PC-3 (cell line): ENCODE data around the gene RPL32. TPM values are rescaled to one million over a fixed set of nuclear protein-coding genes. Genes with fewer than 3 reads are reported as not detected.

Experiments used
- ATAC-seq: fragments of 200-7000 bp; cut with Tn5 transposase; 2 replicates; pipeline ENCODE4 v1.9.1; 2020; ENCODE audit warnings: mild to moderate bottlenecking, moderate library complexity
- BruUV-seq: library from RNA; stranded (reverse); fragments of 400-500 nt; replicated peaks from 2 replicates; lab custom pipeline; 2021; lab: Mats Ljungman, UMichigan
- CTCF ChIA-PET: fragments of 300-600 bp; sonication (Branson Sonifier 250); formaldehyde crosslinking; loops from one replicate; lab custom pipeline; 2022; ENCODE audit warnings: antibody characterized with exemption; lab: Charles Lee
- POLR2A ChIA-PET: fragments of 300-600 bp; sonication (Branson Sonifier 250); formaldehyde crosslinking; loops from one replicate; lab custom pipeline; 2022; ENCODE audit warnings: antibody characterized with exemption; ENCODE audit not compliant: unreplicated experiment; lab: Charles Lee
- DNase-seq: peaks from one replicate; pipeline ENCODE4 v3.0.0-alpha.2; 2015
- H2AFZ ChIP-seq: fragments of 300-600 bp; sonication (generic); 2 replicates; pipeline ENCODE4 v1.6.0; 2016; ENCODE audit warnings: antibody characterized with exemption, low read length
- H3F3A ChIP-seq: fragments of 300-600 bp; sonication (generic); one replicate; pipeline ENCODE4 v1.6.0; 2017; ENCODE audit warnings: antibody characterized with exemption, low read length, control low read depth, mild to moderate bottlenecking; ENCODE audit not compliant: unreplicated experiment
- H3K27ac ChIP-seq: fragments of 300-600 bp; sonication (generic); 2 replicates; pipeline ENCODE4 v1.5.1; 2016; ENCODE audit warnings: mild to moderate bottlenecking, low read length
- H3K27me3 ChIP-seq: fragments of 300-600 bp; sonication (generic); 2 replicates; pipeline ENCODE4 v1.6.1; 2016; ENCODE audit warnings: low read length, mixed read lengths
- H3K36me3 ChIP-seq: fragments of 300-600 bp; sonication (generic); 2 replicates; pipeline ENCODE4 v1.6.1; 2016; ENCODE audit warnings: low read depth, mixed run types, low read length, mixed read lengths
- H3K4me1 ChIP-seq: fragments of 300-600 bp; sonication (generic); 2 replicates; pipeline ENCODE4 v1.5.1; 2016; ENCODE audit warnings: low read length; ENCODE audit not compliant: insufficient read depth
- H3K4me2 ChIP-seq: fragments of 300-600 bp; sonication (generic); 2 replicates; pipeline ENCODE4 v1.6.0; 2016; ENCODE audit warnings: low read length
- H3K4me3 ChIP-seq: fragments of 300-600 bp; sonication (generic); 2 replicates; pipeline ENCODE4 v1.5.1; 2016; ENCODE audit warnings: mild to moderate bottlenecking, low read length, mixed read lengths
- H3K79me2 ChIP-seq: fragments of 300-600 bp; sonication (generic); 2 replicates; pipeline ENCODE4 v1.6.1; 2017; ENCODE audit warnings: low read length, mixed read lengths
- H3K9ac ChIP-seq: fragments of 300-600 bp; sonication (generic); 2 replicates; pipeline ENCODE4 v1.6.0; 2016; ENCODE audit warnings: mild to moderate bottlenecking, low read length
- H3K9me2 ChIP-seq: fragments of 300-600 bp; sonication (generic); replicated peaks from 2 replicates; pipeline ENCODE4 v1.6.1; 2016; ENCODE audit warnings: mixed run types, low read length, mixed read lengths
- H3K9me3 ChIP-seq: fragments of 300-600 bp; sonication (generic); 2 replicates; pipeline ENCODE4 v1.6.1; 2016; ENCODE audit warnings: low read length, mixed read lengths
- H4K20me1 ChIP-seq: fragments of 300-600 bp; sonication (generic); 2 replicates; pipeline ENCODE4 v1.6.1; 2016; ENCODE audit warnings: low read length, mixed read lengths
- CTCF ChIP-seq: fragments of 300-600 bp; sonication (generic); conservative IDR thresholded peaks from 2 replicates; pipeline ENCODE4 v1.5.1; 2017; ENCODE audit warnings: antibody characterized with exemption, low read depth, mild to moderate bottlenecking, low read length
- EZH2 ChIP-seq: fragments of 300-600 bp; sonication (generic); IDR thresholded peaks from one replicate; pipeline ENCODE4 v1.6.1; 2017; ENCODE audit warnings: antibody characterized with exemption, mild to moderate bottlenecking, low read length; ENCODE audit not compliant: unreplicated experiment
- EZH2phosphoT487 ChIP-seq: fragments of 300-600 bp; sonication (generic); IDR thresholded peaks from 2 replicates; pipeline ENCODE4 v1.6.1; 2018; ENCODE audit warnings: mild to moderate bottlenecking, antibody characterized with exemption, low read length, borderline replicate concordance
- intact Hi-C: fragments of 100-400 bp; cut with micrococcal nuclease; formaldehyde crosslinking; loops from 2 replicates; pipeline ENCODE4 v1.9.0; 2023
- total RNA-seq: library from RNA; depleted of rRNA; stranded (reverse); fragments of >200 nt; gene quantifications from 2 replicates; pipeline ENCODE4 v1.2.3, GENCODE V29; 2014

The RPL32 gene
- total RNA-seq, 1 experiment from 2014 or later, result 2,663 TPM

- H3K4me2 ChIP-seq, result no peak overlapping the region
- DNase-seq (no peak), ATAC-seq (no peak)
- no peak overlapping the region for H3K27ac ChIP-seq
- no peaks in the 10 kb centered on the region for H3K36me3 ChIP-seq
- ChIA-PET POLR2A (no interaction called here), CTCF (no interaction called here)
- H2AFZ ChIP-seq, result no peak overlapping the region
- no peak overlapping the region for H3K9ac ChIP-seq
- H4K20me1 ChIP-seq, result no peaks in the 10 kb centered on the region
- no peak overlapping the region for H3K4me3 ChIP-seq
- H3K79me2 ChIP-seq, result no peaks in the 10 kb centered on the region
- H3F3A ChIP-seq, result no peaks in the 10 kb centered on the region
- no peak for TF ChIP-seq EZH2phosphoT487
- TF ChIP-seq CTCF, result no peak
- no peak for TF ChIP-seq EZH2
- H3K4me1 ChIP-seq, result no peaks in the 10 kb centered on the region
- intact Hi-C loops, result no loop called here
- no peaks in the 10 kb centered on the region for H3K9me2 ChIP-seq
- no peaks in the 10 kb centered on the region for H3K9me3 ChIP-seq
- BruUV-seq, result no TSS peak
- H3K27me3 ChIP-seq, result no peaks in the 10 kb centered on the region
Measured at GRCh38 chr3:12884790-12885582, 43.6 kb upstream of the RPL32 start.

DNA sequence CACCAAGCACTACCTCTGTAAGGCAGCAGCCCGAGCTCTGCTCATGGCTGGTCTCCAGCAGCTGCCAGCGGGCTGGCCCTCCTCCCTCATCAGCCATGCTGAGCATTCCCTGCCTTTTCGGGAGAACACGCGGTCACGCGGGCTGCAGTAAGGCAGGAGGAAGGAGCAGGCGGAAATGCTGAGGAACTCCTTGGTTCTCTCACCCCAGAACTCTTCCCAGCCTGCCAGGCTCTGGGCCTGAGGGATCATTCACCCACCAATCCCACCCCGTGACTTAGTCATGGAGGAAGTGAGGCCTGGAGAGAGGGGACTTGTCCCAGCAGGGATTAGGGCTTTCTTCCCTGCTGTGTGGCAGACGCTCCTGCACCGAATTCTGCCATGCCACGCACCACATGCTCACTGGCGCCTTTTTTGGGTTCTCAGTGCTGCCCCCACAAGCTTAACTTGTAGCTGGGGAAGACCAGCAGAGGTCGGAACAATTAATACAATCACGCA is 42.9 kb upstream of the RPL32 start:
- no peak overlapping the region for H3K4me3 ChIP-seq
- no peaks in the 10 kb centered on the region for H3K4me1 ChIP-seq
- H3K9ac ChIP-seq, result no peak overlapping the region
- H3F3A ChIP-seq, result no peaks in the 10 kb centered on the region
- H2AFZ ChIP-seq, result no peak overlapping the region
- H3K9me3 ChIP-seq, result no peaks in the 10 kb centered on the region
- intact Hi-C loops, result no loop called here
- H3K79me2 ChIP-seq, result no peaks in the 10 kb centered on the region
- H4K20me1 ChIP-seq, result no peaks in the 10 kb centered on the region
- ChIA-PET CTCF (no interaction called here), POLR2A (no interaction called here)
- no peak overlapping the region for H3K27ac ChIP-seq
- H3K36me3 ChIP-seq, result no peaks in the 10 kb centered on the region
- no peak for TF ChIP-seq CTCF
- no peak for TF ChIP-seq EZH2phosphoT487
- TF ChIP-seq EZH2, result no peak
- ATAC-seq, result no peak; the same call in 1 of the 2 replicates
- DNase-seq, result no peak
- no TSS peak for BruUV-seq
- H3K9me2 ChIP-seq, result no peaks in the 10 kb centered on the region
- H3K4me2 ChIP-seq, result no peak overlapping the region
- no peaks in the 10 kb centered on the region for H3K27me3 ChIP-seq
